HL-60/S4 (cell line): ENCODE measurements around the gene LARGE1.
"Not testable (repeated sequence)": the region's sequence is repeated elsewhere in the genome, so short reads cannot be mapped to it uniquely, and the experiment has no call there.

Experiments
- in situ Hi-C: fragments of 300-500 bp; cut with MboI; formaldehyde crosslinking; loops from 2 replicates; pipeline ENCODE4 v1.14.3; 2022; ENCODE audit warnings: low sequenced_read_pairs

LARGE1 gene

DNA sequence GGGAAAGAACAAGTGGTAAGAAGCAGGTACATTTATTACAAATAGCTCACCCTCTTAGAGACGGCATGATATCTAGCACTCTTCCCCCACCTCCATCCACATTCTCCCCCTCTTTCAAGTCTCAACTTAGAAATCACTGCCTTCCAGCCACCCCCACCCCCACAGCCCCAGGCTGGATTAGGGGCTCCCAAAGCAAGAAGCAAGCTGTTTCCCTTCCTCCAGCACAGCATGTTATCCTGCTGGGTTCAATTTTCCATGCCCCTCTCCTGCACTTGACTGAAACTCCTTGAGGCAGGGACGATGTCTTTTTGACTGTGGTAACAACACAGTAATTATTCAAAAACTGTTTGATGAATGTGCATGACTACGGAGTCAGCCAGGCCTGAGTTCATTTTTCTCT, 350.7 kb downstream of the LARGE1 start:
- in situ Hi-C loops, result no loop called here

DNA sequence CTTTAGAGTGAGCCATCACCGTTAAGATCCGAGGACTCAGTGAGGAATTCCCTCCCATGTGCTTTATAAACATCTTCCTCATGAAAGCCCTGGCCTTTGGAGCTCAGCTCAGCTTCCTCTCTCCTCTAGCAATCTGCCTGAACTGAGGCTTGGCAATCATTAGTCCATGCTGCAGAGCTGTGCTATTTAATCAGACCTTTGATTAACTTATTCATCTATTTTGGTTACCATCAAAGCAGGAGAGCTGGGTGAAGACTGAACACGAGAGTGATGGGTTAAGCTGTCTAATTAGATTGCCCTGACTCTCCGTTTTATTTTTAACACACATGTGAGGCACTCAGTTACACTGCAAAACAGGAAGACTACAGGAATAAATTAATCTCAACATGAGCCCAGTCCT, 351.3 kb downstream of the LARGE1 start:
- in situ Hi-C loops, result no loop called here

DNA sequence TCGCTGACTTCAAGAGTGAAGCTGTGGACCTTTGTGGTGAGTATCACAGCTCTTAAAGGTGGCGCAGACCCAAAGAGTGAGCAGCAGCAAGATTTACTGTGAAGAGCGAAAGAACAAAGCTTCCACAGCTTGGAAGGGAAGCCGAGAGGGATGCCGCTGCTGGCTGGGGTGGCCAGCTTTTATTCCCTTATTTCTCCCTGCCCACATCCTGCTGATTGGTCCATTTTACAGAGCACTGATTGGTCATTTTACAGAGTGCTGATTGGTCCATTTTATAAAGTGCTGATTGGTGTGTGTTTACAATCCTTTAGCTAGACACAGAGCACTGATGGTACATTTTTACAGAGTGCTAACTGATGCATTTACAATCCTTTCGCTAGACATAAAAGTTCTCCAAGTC, 353.8 kb downstream of the LARGE1 start:
- in situ Hi-C loops, result not testable (repeated sequence)

DNA sequence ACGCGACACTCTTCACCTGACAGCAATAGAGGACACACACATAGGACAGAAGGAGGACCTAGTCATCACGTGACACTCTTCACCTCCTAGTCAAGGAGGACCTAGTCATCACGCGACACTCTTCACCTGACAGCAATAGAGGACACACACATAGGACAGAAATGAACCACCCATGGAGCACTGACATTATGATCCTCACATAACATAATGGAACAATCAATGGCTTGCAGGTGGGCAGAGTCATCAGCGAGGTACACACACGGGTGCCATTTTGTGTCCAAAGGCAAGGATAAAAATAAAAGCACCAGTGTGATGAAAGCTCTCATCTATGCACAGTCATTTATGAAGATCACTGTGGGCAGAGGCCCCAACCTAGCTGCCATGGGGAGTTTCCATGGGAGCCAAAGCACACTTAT, 354.7 kb downstream of the LARGE1 start:
- in situ Hi-C loops, result no loop called here

DNA sequence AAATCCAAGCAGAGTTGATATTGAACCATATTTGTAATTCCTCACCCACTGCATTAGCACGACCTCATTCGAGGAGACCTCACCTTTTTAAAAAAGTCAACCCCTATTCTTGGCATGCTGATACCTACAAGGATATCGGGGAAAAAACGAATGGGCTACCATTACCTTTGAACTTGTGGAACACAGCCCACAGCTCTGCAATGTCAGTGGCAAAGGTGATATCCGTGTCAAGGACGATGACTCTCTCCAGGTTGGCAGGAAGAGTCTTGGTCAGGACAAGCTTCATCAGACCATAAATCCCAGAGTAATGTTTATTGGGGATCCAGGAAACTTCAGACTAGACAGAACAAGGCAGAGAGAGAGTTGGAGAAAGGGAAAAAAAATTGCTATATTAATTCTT, 355.6 kb downstream of the LARGE1 start:
- in situ Hi-C loops, result no loop called here

DNA sequence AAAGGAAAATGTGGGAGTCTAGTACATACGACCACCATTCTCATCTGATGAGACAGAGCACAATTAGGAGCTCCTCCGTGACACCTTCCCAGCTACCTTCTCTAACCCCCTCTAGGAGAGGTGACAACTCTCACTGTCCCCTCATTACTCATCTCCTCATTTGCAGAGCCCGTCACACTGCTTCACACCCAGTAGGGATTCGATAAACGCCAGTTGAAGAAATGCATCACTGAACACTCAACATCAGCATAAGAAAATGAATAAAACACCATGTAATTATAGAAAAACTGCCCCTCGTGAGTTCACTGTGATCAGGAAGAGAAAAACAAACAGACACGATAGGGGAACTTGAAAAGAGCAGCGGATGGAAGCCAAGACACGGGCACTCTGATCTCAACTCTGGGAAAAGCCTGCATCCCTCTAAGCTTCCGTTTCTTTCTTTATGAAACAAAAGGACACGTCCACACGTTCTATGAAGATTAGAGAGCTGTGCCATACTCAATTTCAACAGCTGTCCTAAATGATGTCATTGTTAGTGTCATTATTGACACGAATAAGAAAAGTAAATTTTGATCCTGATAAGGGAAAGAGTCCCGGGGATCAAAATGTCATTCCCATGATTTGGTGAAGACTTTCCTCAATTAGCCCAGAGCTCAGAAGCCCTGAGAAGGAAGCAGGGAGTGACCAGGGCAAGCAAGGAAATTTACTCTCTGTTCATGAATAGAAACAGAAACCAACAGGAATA, 356.9 kb downstream of the LARGE1 start:
- in situ Hi-C loops, result no loop called here

DNA sequence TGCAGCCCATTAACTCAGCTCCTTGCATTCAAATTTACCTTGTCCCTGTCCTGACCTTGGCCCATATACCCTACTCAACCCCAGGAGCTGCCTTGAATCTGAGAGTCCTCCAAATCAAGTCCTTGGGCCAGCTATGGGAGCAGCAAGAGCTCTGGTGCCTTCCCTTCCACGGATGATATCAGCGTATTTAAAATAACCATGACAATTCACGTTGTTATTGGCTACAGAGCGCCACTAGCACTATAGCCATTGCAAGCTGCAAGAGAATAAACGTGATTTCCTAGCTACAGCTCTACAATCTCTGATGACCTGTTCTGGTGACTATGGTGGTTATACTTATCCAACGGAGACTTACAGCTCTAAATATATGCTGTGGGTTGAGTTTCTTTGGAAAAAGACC, 357.8 kb downstream of the LARGE1 start:
- in situ Hi-C loops, result no loop called here

DNA sequence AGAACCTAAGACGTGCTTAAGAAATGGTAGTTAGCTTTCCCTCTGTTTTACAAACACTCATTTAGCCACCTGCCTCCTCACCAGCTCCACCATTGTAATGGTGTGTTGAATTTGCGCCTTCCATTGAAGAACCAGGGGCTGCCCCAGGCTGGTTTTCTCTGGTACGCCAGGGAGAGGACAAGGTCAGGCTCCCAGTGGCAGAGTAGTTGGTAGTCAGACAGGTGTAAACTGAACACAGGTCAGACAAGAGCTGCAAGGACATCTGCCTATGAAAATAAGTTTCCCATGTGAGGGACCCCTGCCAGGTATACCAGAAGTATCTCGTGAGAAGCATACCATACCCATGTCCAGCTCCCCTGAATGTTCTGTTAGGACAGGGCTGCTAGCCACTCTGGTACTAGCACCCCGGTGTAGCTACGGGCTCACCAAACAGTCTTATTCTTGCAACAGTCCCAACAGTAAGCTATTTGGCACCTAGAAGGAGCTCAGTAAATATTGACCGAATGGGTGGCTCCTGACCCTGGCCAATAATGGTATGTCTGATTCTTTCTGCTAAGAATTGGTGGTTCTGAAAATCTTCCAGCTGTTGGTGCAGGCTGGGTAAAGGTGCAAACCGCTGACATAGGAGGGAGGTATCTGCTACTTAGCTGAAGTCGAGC, 359.0 kb downstream of the LARGE1 start:
- in situ Hi-C loops, result no loop called here

DNA sequence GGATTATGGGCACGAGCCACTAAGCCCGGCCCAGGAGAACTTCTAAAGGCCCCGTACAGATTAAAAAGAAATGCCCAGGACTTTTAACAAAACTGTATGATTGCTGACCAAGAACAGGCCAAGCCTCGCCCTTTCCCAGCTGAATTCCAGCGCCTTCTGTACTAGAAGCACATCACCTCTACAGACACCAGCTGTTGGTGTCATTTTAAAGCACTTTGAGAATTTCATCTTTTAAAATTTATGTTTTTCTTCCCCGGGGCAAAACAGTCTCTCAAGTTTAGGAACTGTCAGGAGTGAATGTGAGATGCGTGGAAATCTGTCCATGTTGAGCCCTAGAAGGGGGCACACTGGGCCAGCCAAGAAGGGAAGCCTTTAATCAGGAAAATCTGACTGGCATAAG, 362.4 kb downstream of the LARGE1 start:
- in situ Hi-C loops, result no loop called here

DNA sequence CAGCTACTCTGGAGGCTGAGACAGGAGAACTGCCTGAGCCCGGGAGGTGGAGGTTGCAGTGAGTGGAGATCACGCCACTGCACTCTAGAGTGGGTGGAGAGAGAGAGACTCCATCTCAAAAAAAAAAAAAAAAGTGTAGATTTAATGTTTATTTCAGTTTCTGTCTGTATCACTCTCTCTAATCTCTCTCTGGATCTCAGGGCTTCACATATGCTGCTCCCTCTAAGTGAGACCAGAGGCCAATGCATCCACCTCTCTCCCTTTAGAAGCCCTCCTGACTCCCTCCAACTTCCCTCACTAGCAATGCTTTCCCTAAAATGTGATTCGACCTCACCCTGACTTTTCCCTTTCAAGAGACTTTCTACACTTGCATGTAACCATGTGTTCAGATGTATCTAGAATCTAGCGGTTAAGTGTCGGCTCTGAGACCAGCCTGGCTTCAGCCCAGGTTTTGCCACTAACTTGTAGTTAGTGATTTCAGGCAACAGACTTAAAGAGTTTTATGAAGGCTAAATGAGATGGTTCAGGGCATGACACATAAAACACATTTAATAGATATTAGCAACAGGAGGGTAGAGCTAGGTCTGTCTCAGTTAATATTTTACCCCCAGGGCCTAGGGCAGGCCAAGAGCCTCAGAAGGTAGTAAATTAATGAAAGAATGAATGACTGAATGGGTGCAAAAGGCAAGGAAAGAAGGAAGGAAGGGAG, 364.3 kb downstream of the LARGE1 start:
- in situ Hi-C loops, result no loop called here

DNA sequence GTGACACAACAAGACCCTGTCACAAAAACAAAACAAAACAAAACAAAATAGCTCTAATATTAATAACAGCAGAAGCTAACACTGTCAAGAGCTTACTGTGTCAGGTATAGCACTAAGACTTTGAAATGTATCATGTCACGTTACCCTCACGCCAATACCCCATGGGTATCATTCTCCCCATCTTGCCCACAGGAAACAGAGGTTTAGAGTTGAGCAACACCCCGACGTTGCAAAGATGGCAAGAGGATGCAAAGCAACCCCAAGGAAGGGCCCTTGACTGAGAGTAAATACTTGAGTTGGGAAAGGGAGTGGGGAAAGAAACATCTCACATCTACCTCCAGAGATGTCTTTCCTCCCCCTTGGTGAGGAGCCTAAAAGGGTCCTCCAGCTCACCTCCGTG, 366.8 kb downstream of the LARGE1 start:
- in situ Hi-C loops, result no loop called here

DNA sequence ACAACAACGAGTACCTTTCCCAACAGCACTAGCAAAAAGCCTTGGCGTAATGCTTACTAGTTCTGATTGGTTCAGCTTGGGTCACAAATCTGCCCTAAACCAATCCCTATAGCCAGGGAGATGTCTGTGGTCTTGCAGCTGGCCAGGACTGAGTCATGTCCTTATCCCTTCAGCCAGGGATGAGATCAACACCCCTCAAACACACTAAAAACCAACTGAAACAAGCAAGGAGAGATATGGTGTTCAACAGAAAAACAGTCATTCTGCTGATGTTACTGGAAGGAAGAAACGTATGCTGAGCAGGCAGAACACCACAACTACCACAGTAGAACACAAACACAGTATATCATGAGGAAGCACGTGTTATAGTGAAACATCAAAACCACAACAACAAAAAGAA, 375.6 kb downstream of the LARGE1 start:
- in situ Hi-C loops, result no loop called here

DNA sequence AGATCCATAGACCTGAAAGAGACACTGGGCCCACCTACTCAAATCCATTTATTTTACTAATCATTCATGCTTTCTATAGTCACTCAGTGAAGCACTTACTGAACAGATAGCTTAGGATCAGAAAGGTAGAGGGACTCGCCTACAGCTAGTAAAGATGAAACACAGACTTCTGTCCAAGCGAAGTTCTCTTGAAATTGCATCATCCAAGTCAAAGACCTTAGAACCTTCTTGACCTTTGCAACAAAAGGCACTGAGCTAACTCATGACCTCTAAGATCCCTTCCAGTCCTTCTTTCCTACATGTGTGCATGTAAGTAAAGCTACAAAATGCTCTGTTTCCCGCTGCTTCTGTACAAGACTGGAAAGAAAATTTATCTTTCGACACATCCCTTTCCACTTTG, 377.6 kb downstream of the LARGE1 start:
- in situ Hi-C loops, result no loop called here

DNA sequence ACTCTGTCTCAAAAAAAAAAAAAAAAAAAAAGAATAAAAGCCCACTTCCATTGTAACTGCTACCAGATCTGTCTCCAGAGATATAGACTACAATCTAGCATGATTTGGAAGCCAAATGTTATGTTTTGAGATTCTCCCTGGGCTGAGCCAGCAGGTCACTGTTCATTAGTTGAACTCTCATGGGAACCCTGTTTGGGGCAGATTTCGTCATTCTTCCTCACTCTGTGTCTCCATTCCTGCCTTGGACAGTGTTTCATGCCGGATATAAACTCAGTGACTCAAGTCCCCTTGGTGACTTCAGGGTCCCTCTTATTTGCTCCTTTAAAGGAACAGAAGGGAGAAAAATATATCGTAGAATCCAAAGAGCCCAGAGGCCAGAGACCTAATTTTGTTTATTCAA, 378.1 kb downstream of the LARGE1 start:
- in situ Hi-C loops, result no loop called here

DNA sequence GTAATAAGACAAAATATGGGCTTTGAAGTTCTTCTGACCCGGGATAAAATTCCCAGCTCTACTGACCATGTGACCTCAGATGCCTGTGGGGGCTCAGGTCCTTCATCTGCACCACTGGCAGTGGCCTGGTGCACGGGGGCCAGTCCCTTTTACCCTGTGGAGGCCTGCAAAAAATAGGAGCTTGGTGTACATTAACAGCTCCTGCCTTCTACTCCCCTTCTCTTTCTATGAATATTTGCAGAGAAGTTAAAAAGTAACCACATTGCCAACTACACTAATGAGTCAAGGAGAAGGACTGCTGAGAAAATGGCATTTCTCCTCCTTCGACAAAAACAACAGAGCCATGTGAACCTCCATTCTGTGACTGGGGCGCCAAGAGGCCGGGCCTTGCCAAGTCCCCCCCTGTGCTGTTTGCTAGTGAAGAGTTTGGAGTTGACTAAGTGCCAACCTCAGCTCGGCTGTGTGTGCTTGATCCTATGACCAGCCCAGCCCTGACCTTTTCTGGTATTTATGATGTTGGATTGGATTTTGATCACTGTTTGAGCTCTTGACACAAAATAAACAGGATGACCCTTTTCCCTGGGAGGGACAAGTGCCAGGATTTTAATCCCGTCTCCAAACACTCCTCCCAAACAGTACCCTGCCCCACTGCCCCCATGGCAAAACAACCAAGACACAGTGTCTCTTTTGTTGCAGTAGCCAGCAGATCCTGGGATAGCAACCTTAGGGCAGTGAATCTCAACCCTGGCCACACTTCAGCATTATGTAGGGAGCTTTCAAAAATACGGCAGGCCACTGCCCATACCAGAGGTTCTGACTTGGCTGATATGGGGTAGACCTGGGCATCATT, 380.1 kb downstream of the LARGE1 start:
- in situ Hi-C loops, result no loop called here

DNA sequence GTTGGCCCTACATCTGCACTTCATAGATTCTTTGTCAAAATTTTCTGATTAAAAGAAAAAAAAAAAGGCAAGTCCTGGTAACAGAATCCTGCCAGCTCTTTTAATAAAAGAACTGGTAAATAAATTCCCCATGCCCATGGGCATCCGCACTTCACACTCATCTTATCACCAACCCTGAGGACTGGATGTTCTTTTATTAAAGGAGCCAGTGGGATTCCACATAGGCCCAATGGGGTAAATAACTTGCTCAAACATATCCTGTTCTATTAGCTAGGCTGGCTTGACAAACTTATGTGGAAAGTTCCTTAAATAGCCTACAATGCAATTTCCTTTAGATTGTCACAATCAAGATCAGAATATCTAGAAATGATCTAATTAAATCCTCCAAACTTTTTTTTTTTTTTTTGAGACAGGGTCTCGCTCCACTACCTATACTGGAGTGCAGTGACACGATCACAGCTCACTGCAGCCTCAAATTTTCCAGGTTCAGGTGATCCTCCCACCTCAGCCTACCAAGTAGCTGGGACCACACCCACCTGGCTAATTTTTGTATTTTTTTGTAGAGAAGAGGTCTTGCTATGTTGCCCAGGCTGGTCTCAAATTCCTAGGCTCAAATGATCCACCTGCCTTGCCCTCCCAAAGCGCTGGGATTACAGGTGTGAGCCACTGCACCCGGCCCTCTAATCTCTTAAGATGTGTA, 380.9 kb downstream of the LARGE1 start:
- in situ Hi-C loops, result no loop called here

DNA sequence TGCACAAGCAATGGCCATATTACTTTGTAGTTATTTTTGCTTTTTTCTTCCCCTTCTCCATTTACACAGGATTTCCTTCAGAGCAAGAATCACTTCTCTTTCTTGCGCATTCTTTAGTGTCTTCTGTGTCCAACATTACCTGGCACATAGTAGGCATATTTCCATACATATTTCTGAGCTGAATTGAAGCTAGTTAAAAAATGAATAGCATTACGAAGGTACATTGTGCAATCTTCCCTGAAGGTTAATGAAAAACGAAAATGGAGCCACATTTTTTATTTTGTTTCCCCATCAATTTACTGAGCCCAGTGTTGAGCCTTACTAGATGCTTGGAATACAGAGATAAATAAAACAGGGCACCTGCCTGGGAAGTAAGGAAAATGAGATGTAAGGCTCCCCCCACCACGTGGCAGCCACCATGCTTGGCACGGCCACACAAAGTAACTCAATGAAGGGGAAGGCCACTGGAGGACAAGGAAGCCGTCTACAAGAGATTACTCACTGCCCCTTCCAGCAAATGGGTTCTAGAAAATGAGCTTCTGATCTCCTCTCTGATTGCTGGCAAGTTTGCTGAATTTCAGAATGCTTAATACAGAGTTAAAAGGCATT, 381.9 kb downstream of the LARGE1 start:
- in situ Hi-C loops, result no loop called here

DNA sequence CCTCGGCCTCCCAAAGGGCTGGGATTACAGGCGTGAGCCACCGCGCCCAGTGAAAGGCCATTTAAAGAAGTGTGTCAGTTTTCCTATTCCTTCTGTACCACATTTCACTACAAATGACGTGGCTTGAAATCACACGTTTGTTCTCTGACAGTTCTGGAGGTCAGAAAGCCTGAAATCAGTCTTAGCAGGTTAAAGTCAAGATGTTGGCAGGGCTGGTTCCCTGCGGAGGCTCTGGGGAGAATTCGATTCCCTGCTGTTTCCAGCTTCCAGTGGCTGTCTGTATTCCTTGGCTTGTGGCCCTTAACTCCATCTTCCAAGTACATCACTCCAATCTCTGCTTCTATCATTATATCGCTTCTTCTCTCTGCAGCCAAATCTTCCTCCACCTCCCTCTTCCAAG, 383.2 kb downstream of the LARGE1 start:
- in situ Hi-C loops, result no loop called here

DNA sequence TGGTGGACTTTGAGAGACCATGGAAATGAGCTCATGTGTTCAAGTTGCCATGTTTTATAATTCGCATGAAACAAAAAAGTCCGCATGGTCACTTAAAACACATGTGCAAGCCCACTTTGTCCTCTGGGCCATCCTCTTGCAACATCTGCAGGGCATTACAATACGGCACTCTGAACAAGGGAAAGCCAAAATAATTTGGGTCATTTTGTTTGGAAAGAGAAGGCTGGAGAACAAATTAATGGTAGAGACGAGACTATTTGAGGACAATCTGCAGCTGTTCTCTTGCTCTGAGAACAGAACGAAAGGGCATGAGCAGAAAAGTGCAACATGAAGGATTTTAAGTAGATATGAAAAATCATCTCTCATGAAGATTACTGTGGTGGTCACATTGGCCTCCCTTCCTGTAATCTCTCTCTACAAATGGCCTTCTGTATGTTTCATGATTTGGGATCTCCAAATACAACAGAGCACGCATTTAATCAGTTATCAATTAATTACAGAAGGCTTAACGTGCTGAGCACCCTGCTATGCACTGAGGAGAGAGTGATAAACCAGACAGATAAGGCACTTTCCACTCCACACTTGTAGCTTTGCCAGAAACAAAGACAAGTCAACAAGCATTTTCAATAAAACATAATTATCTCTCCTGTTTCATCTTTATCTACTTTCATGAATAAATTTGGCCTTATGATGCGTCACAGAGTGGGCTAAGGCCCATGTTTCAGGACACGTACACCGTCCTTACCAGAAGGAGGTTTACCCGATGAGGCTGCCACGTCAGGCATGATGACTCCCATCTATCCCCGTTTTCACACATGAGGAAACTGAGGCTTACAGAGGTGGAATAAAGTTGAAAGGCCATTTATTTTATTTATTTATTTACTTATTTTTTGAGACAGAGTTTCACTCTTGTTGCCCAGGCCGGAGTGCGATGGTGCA, 384.1 kb downstream of the LARGE1 start:
- in situ Hi-C loops, result no loop called here
